ENCODE measurements around the gene CTNNA3. TPM values are rescaled to one million over a fixed set of nuclear protein-coding genes. Genes with fewer than 3 reads are reported as not detected.

Gene CTNNA3
- total RNA-seq, 4 donors from 2014 or later = 1.2 to 7.1 (median 1.3) TPM

GRCh38 chr10:67676208-67676825, 19.7 kb downstream of the CTNNA3 start:
- no peak for TF ChIP-seq CTCF (IDR thresholded peaks at IDR 0.05)
- no peak for ATAC-seq (ENCODE audit: low FRiP score)
- no peak for DNase-seq (ENCODE audit: low spot score)

GRCh38 chr10:67670401-67670800, 25.6 kb downstream of the CTNNA3 start:
- ATAC-seq (ENCODE audit: low FRiP score) = no peak
- no peak for TF ChIP-seq CTCF (IDR thresholded peaks at IDR 0.05)
- no peak for DNase-seq (ENCODE audit: low spot score)

GRCh38 chr10:67669978-67670377, 26.0 kb downstream of the CTNNA3 start:
- DNase-seq (ENCODE audit: low spot score) = no peak
- TF ChIP-seq CTCF (IDR thresholded peaks at IDR 0.05) = no peak
- no peak for ATAC-seq (ENCODE audit: low FRiP score)

GRCh38 chr10:67668448-67668847, 27.5 kb downstream of the CTNNA3 start:
- no peak for TF ChIP-seq CTCF (IDR thresholded peaks at IDR 0.05)
- DNase-seq (ENCODE audit: low spot score) (no peak), ATAC-seq (ENCODE audit: low FRiP score) (no peak)

- ATAC-seq (ENCODE audit: low FRiP score) (no peak), DNase-seq (ENCODE audit: low spot score) (no peak)
- no peak for TF ChIP-seq CTCF (IDR thresholded peaks at IDR 0.05)
Measured at GRCh38 chr10:67667035-67667425, 29.0 kb downstream of the CTNNA3 start.

GRCh38 chr10:67666416-67667034, 29.5 kb downstream of the CTNNA3 start:
- DNase-seq (ENCODE audit: low spot score) (no peak), ATAC-seq (ENCODE audit: low FRiP score) (no peak)
- TF ChIP-seq CTCF (IDR thresholded peaks at IDR 0.05) = no peak

GRCh38 chr10:67665491-67665890, 30.5 kb downstream of the CTNNA3 start:
- DNase-seq (ENCODE audit: low spot score) (no peak), ATAC-seq (ENCODE audit: low FRiP score) (no peak)
- no peak for TF ChIP-seq CTCF (IDR thresholded peaks at IDR 0.05)

Data from omental fat pad (tissue), 4 donors.